IMR-90 (cell line): Measurements from ENCODE around the gene TAS2R3. TPM values are rescaled to one million over a fixed set of nuclear protein-coding genes. Genes with fewer than 3 reads are reported as not detected.

Experiments used
- ATAC-seq: fragments of 200-7000 bp; cut with Tn5 transposase; 2 replicates; pipeline ENCODE4 v1.9.1; 2020; ENCODE audit warnings: low read depth, mild to moderate bottlenecking, moderate library complexity
- BruUV-seq: library from RNA; stranded (reverse); fragments of 400-500 nt; replicated peaks from 2 replicates; lab custom pipeline; 2021; lab: Mats Ljungman, UMichigan
- CTCF ChIA-PET: fragments of 300-600 bp; formaldehyde crosslinking; extraction: SDS; loops from one replicate; lab custom pipeline; 2021; ENCODE audit warnings: antibody characterized with exemption; lab: Yijun Ruan, JAX
- POLR2A ChIA-PET: fragments of 300-600 bp; sonication (Branson Sonifier 250); formaldehyde crosslinking; loops from one replicate; lab custom pipeline; 2022; ENCODE audit warnings: antibody characterized with exemption; ENCODE audit not compliant: unreplicated experiment; lab: Charles Lee
- DNase-seq: peaks from one replicate; pipeline ENCODE4 v3.0.0; 2013
- H2AFZ ChIP-seq: replicated peaks from 2 replicates; pipeline ENCODE3; 2013; ENCODE audit warnings: low read length, mild to moderate bottlenecking; ENCODE audit not compliant: poor library complexity
- H2AK5ac ChIP-seq: 2 replicates; pipeline ENCODE4 v1.6.1; 2013; ENCODE audit warnings: low read depth, low read length, inconsistent platforms
- H2AK9ac ChIP-seq: replicated peaks from 2 replicates; pipeline ENCODE3; 2013; ENCODE audit warnings: mild to moderate bottlenecking, low read depth, low read length, moderate library complexity; ENCODE audit not compliant: poor library complexity
- H2BK120ac ChIP-seq: 2 replicates; pipeline ENCODE4 v1.6.1; 2013; ENCODE audit warnings: low read depth, low read length, inconsistent platforms
- H2BK15ac ChIP-seq: 3 replicates; pipeline ENCODE4 v1.6.1; 2013; ENCODE audit warnings: low read depth, low read length, inconsistent platforms
- H2BK20ac ChIP-seq: 2 replicates; pipeline ENCODE4 v1.6.1; 2013; ENCODE audit warnings: low read depth, mild to moderate bottlenecking, inconsistent platforms, low read length, moderate library complexity
- H2BK5ac ChIP-seq: 2 replicates; pipeline ENCODE4 v1.6.1; 2013; ENCODE audit warnings: mild to moderate bottlenecking, low read depth, low read length, inconsistent platforms; ENCODE audit not compliant: poor library complexity, severe bottlenecking
- H3K14ac ChIP-seq: replicated peaks from 2 replicates; pipeline ENCODE4 v1.6.1; 2013; ENCODE audit warnings: low read depth, low read length, inconsistent platforms
- H3K18ac ChIP-seq: 2 replicates; pipeline ENCODE4 v1.6.1; 2013; ENCODE audit warnings: low read depth, low read length, control low read depth
- H3K23ac ChIP-seq: 2 replicates; pipeline ENCODE4 v1.6.1; 2013; ENCODE audit warnings: low read depth, low read length, inconsistent platforms
- H3K27ac ChIP-seq: 2 replicates; pipeline ENCODE4 v1.5.1; 2013; ENCODE audit warnings: mild to moderate bottlenecking, control low read depth, low read length; ENCODE audit not compliant: insufficient read depth
- H3K27me3 ChIP-seq: 2 replicates; pipeline ENCODE4 v1.6.1; 2013; ENCODE audit warnings: low read length; ENCODE audit not compliant: control insufficient read depth, insufficient read depth
- H3K36me3 ChIP-seq: 2 replicates; pipeline ENCODE4 v1.6.1; 2013; ENCODE audit warnings: low read length, mixed read lengths; ENCODE audit not compliant: control insufficient read depth, insufficient read depth
- H3K4ac ChIP-seq: 2 replicates; pipeline ENCODE4 v1.6.1; 2013; ENCODE audit warnings: low read depth, low read length, inconsistent platforms
- H3K4me1 ChIP-seq: 2 replicates; pipeline ENCODE4 v1.6.1; 2013; ENCODE audit warnings: low read length, mixed read lengths; ENCODE audit not compliant: control insufficient read depth, insufficient read depth
- H3K4me2 ChIP-seq: 2 replicates; pipeline ENCODE4 v1.6.1; 2013; ENCODE audit warnings: low read depth, mild to moderate bottlenecking, control low read depth, low read length, moderate library complexity
- H3K4me3 ChIP-seq: 2 replicates; pipeline ENCODE4 v1.5.1; 2013; ENCODE audit warnings: low read depth, mild to moderate bottlenecking, control low read depth, low read length, moderate library complexity; ENCODE audit not compliant: insufficient read depth
- H3K56ac ChIP-seq: 2 replicates; pipeline ENCODE4 v1.6.1; 2013; ENCODE audit warnings: low read length, inconsistent platforms; ENCODE audit not compliant: insufficient read depth; ENCODE audit errors: extremely low read depth
- H3K79me1 ChIP-seq, 2 experiments: 2 replicates each; pipeline ENCODE4 v1.6.1; 2013; ENCODE audit warnings: low read length in 2 of 2, inconsistent platforms in 1 of 2, low read depth in 1 of 2
- H3K9ac ChIP-seq: 2 replicates; pipeline ENCODE4 v1.6.1; 2013; ENCODE audit warnings: low read depth, low read length, control low read depth
- H3K9me1 ChIP-seq: 2 replicates; pipeline ENCODE4 v1.6.1; 2013; ENCODE audit warnings: low read length, inconsistent platforms; ENCODE audit not compliant: insufficient read depth
- H3K9me3 ChIP-seq: 2 replicates; pipeline ENCODE4 v1.6.1; 2013; ENCODE audit warnings: low read length; ENCODE audit not compliant: control insufficient read depth, insufficient read depth
- H4K20me1 ChIP-seq: 2 replicates; pipeline ENCODE4 v1.6.1; 2013; ENCODE audit warnings: low read length, inconsistent platforms; ENCODE audit not compliant: insufficient read depth
- H4K5ac ChIP-seq: 2 replicates; pipeline ENCODE4 v1.6.1; 2013; ENCODE audit warnings: mild to moderate bottlenecking, low read depth, low read length, control low read depth
- H4K8ac ChIP-seq, 2 experiments: 2 replicates each; pipeline ENCODE4 v1.6.1; 2013; ENCODE audit warnings: low read depth in 2 of 2, low read length in 2 of 2, control low read depth in 1 of 2, inconsistent platforms in 1 of 2
- H4K91ac ChIP-seq: 2 replicates; pipeline ENCODE4 v1.6.1; 2013; ENCODE audit warnings: low read depth, low read length, inconsistent platforms; ENCODE audit not compliant: insufficient read depth
- CHD1 ChIP-seq: IDR thresholded peaks from 2 replicates; pipeline ENCODE4 v1.6.1; 2012; ENCODE audit warnings: low read depth, low read length, improper control_type of control experiment
- MXI1 ChIP-seq: IDR thresholded peaks from 2 replicates; pipeline ENCODE4 v1.6.1; 2012; ENCODE audit warnings: low read depth, mild to moderate bottlenecking, low read length, moderate library complexity, borderline replicate concordance
- POLR2A ChIP-seq: IDR thresholded peaks from 2 replicates; pipeline ENCODE4 v1.6.1; 2012; ENCODE audit warnings: mild to moderate bottlenecking, low read depth, low read length
- RCOR1 ChIP-seq: IDR thresholded peaks from 2 replicates; pipeline ENCODE4 v1.6.1; 2012; ENCODE audit warnings: mild to moderate bottlenecking, low read length, improper control_type of control experiment; ENCODE audit not compliant: insufficient replicate concordance
- RFX5 ChIP-seq: IDR thresholded peaks from 2 replicates; pipeline ENCODE4 v1.8.0; 2012; ENCODE audit warnings: low read depth, mild to moderate bottlenecking, low read length, moderate library complexity
- WGBS, 2 experiments: methylation state at CpG; one replicate each; pipeline versions ENCODE4 v1.1.5 to v1.1.7; 2013; ENCODE audit warnings: missing lambda C conversion rate in 2 of 2; ENCODE audit not compliant: insufficient read length in 1 of 2; ENCODE audit errors: extremely low coverage in 2 of 2; 5-methylcytosine and 5-hydroxymethylcytosine counted together
- dilution Hi-C: fragments of 300-500 bp; cut with HindIII; formaldehyde crosslinking; loops from one replicate; pipeline ENCODE4 v1.14.3; 2018; ENCODE audit warnings: low sequenced_read_pairs; ENCODE audit not compliant: unreplicated experiment
- in situ Hi-C: fragments of 300-500 bp; cut with MboI; formaldehyde crosslinking; loops from 3 replicates; pipeline ENCODE4 v1.14.3; 2019; ENCODE audit warnings: low sequenced_read_pairs, inconsistent platforms, mixed read lengths
- intact Hi-C: fragments of 100-400 bp; cut with micrococcal nuclease; formaldehyde crosslinking; loops from 2 replicates; pipeline ENCODE4 v1.10.0; 2022
- polyA plus RNA-seq, 3 experiments: library from polyadenylated mRNA; depleted of rRNA; stranded (reverse); fragments of >200 nt; gene quantifications; 2 replicates each; pipeline ENCODE4 v1.2.3, GENCODE V29; 2012; ENCODE audit warnings: low replicate concordance in 1 of 3
- total RNA-seq: library from RNA; depleted of rRNA; stranded (reverse); fragments of >200 nt; gene quantifications from 2 replicates; pipeline ENCODE4 v1.2.3, GENCODE V29; 2012

Gene TAS2R3
- total and polyA plus RNA-seq, 2 of the 4 experiments (the other 2 are of a cell fraction), result 0.72 TPM; not detected in 1

DNA sequence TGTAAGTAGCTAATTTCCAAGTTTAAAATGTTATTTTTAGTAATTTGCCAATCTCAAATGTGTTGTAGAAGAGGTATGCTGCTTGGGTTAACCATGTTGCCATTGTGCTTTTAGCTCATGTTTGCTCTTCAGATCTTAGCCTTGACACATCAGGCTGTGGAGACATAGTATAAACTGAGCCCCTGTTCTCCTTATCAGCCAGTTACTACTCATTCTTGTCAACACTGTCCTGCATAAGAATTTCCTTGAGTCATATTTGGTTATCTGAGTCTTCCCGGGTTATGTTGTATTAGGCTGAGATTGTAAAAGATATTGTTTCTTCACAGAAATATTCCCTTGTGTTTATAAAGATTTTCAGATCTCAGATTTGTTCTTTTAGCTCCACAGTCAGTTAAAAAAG, 21.7 kb upstream of the TAS2R3 start:
- H2AK9ac ChIP-seq, result no peak overlapping the region

More for the DNA sequence above, 21.7 kb upstream of the TAS2R3 start:
- Histone ChIP-seq H3K27me3 (no peaks in the 10 kb centered on the region), H2AFZ (no peak overlapping the region), H3K23ac (no peak overlapping the region), H4K91ac (no peak overlapping the region), H3K56ac (no peak overlapping the region), H2BK5ac (no peak overlapping the region), H3K4ac (no peak overlapping the region), H3K36me3 (peaks cover 29% of the 10 kb centered on the region), H4K5ac (no peak overlapping the region), H4K20me1 (no peaks in the 10 kb centered on the region), H3K9me1 (peaks cover 5% of the 10 kb centered on the region; the same call in 1 of the 2 replicates), H3K4me2 (no peak overlapping the region), H4K8ac (no peak overlapping the region), H3K14ac (no peak overlapping the region), H3K27ac (no peak overlapping the region), H2BK120ac (no peak overlapping the region), H3K4me3 (no peak overlapping the region), H3K18ac (no peak overlapping the region), H2BK20ac (no peak overlapping the region), H2AK5ac (no peak overlapping the region), H3K9me3 (no peaks in the 10 kb centered on the region), H3K4me1 (no peaks in the 10 kb centered on the region; the same call in 1 of the 2 replicates), H3K79me1 (peaks cover 13 to 20% of the 10 kb centered on the region in 2 experiments; a peak in 3 of 4 replicates), H3K9ac (no peak overlapping the region), H2BK15ac (no peak overlapping the region)
- DNase-seq, result peak; percentile 4
- BruUV-seq, result no TSS peak
- CTCF ChIA-PET, result no interaction called here
- whole genome bisulfite sequencing, 2 experiments, result no CpG with 5 or more reads among the region's 1 CpG
- no peak for ATAC-seq
- intact Hi-C loops, result no loop called here
- TF ChIP-seq MXI1 (no peak), POLR2A (no peak), CHD1 (no peak), RCOR1 (no peak), RFX5 (no peak)
- POLR2A ChIA-PET, result no interaction called here
- in situ Hi-C loops, result no loop called here
- dilution Hi-C loops, result no loop called here
